ENCODE results near the gene MYPN.

DNA sequence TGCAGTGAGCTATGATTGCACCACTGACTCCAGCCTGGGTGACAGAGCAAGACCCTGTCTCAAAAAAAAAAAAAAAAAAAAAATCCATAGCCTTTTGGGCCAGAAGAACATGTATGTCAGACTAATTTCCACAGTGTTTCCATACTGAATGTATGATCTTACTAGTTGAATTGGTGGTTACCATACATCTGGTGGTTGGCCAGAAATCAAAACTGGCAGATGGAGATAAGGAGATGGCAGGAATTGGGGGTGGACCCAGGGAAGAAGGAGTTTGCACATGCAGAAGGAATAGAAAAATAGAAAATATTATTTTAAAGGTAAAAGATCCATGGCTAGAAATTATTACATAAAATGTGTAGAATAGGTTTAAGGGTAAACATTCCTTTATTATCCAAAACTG is 126.3 kb downstream of the MYPN start:
- TF ChIP-seq, protein P1, sequence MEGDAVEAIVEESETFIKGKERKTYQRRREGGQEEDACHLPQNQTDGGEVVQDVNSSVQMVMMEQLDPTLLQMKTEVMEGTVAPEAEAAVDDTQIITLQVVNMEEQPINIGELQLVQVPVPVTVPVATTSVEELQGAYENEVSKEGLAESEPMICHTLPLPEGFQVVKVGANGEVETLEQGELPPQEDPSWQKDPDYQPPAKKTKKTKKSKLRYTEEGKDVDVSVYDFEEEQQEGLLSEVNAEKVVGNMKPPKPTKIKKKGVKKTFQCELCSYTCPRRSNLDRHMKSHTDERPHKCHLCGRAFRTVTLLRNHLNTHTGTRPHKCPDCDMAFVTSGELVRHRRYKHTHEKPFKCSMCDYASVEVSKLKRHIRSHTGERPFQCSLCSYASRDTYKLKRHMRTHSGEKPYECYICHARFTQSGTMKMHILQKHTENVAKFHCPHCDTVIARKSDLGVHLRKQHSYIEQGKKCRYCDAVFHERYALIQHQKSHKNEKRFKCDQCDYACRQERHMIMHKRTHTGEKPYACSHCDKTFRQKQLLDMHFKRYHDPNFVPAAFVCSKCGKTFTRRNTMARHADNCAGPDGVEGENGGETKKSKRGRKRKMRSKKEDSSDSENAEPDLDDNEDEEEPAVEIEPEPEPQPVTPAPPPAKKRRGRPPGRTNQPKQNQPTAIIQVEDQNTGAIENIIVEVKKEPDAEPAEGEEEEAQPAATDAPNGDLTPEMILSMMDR (IDR thresholded peaks at IDR 0.05; ENCODE audit: poor library complexity): no peak
- no peak for TF ChIP-seq EZH2 (IDR thresholded peaks at IDR 0.05; ENCODE audit: borderline replicate concordance)
- TF ChIP-seq EZH2phosphoT487 (IDR thresholded peaks at IDR 0.05; ENCODE audit: low read depth, severe bottlenecking, unreplicated experiment): no peak

Data from hepatocyte (in vitro differentiated cells).